ENCODE measurements around the gene SCAF11. TPM values are rescaled to one million over a fixed set of nuclear protein-coding genes. Genes with fewer than 3 reads are reported as not detected.

The SCAF11 gene
- total RNA-seq, 1 donor from 2014 or later = 57.4 TPM

DNA sequence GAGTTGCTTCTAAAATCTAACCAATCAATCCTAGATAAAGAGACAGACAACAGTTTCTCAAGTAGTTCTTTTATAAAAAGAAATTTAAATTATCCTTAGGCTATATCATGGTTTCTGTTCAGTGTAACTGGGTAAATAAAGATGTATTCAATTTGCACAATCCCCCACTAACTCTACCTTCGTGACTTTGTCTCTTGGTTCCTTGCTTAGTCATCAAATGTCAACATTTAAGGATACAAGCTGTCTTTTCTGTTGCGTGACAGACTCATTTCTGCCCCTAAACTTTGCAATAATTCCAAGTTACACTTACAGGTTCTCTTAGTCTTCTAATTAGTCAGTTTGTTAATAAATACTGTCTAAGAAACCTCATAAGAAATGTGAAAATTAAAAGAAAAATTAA is 50.6 kb downstream of the SCAF11 start:
- TF ChIP-seq, protein P1, sequence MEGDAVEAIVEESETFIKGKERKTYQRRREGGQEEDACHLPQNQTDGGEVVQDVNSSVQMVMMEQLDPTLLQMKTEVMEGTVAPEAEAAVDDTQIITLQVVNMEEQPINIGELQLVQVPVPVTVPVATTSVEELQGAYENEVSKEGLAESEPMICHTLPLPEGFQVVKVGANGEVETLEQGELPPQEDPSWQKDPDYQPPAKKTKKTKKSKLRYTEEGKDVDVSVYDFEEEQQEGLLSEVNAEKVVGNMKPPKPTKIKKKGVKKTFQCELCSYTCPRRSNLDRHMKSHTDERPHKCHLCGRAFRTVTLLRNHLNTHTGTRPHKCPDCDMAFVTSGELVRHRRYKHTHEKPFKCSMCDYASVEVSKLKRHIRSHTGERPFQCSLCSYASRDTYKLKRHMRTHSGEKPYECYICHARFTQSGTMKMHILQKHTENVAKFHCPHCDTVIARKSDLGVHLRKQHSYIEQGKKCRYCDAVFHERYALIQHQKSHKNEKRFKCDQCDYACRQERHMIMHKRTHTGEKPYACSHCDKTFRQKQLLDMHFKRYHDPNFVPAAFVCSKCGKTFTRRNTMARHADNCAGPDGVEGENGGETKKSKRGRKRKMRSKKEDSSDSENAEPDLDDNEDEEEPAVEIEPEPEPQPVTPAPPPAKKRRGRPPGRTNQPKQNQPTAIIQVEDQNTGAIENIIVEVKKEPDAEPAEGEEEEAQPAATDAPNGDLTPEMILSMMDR (conservative IDR thresholded peaks at IDR 0.05; ENCODE audit: low read depth, low read length) = no peak
- H3K4me3 ChIP-seq (ENCODE audit: low read depth, low read length) = no peak overlapping the region
- no peak for DNase-seq (ENCODE audit: low read depth)

- DNase-seq (ENCODE audit: low read depth) = no peak
- no peak overlapping the region for H3K4me3 ChIP-seq (ENCODE audit: low read depth, low read length)
- TF ChIP-seq, protein P1 (conservative IDR thresholded peaks at IDR 0.05; ENCODE audit: low read depth, low read length) = no peak
Observed at GRCh38 chr12:45938566-45938965, 51.8 kb downstream of the SCAF11 start.

DNA sequence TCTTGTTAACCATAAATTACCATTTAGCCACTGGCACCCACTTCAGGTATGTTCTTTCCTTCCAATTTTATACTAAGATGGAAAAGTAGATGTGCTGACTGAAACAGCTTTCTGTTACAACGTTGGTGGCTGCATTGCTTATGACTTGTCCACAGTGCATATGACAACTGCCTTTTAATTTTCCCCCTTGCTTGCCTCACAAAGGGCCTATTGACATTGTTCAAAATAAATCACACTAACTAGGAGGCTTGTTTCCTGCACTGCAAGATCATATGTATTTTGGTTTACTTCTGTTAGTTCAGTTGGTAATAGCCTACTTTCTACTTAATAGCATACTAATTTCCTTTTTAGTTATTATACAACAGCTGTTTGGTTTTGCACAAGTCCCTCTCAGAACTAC is 55.4 kb downstream of the SCAF11 start:
- TF ChIP-seq, protein P1 (conservative IDR thresholded peaks at IDR 0.05; ENCODE audit: low read depth, low read length) = no peak
- H3K4me3 ChIP-seq (ENCODE audit: low read depth, low read length) = no peak overlapping the region
- DNase-seq (ENCODE audit: low read depth) = no peak

GRCh38 chr12:45933504-45933903 is 56.9 kb downstream of the SCAF11 start:
- no peak overlapping the region for H3K4me3 ChIP-seq (ENCODE audit: low read depth, low read length)
- no peak for DNase-seq (ENCODE audit: low read depth)
- TF ChIP-seq, protein P1 (conservative IDR thresholded peaks at IDR 0.05; ENCODE audit: low read depth, low read length) = no peak

GRCh38 chr12:45930369-45930768 is 60.0 kb downstream of the SCAF11 start:
- TF ChIP-seq, protein P1 (conservative IDR thresholded peaks at IDR 0.05; ENCODE audit: low read depth, low read length) = no peak
- H3K4me3 ChIP-seq (ENCODE audit: low read depth, low read length) = no peak overlapping the region
- no peak for DNase-seq (ENCODE audit: low read depth)

GRCh38 chr12:45928309-45928708 is 62.1 kb downstream of the SCAF11 start:
- DNase-seq (ENCODE audit: low read depth) = no peak
- TF ChIP-seq, protein P1 (conservative IDR thresholded peaks at IDR 0.05; ENCODE audit: low read depth, low read length) = no peak
- H3K4me3 ChIP-seq (ENCODE audit: low read depth, low read length) = no peak overlapping the region

GRCh38 chr12:45918818-45919217 is 71.6 kb downstream of the SCAF11 start:
- TF ChIP-seq, protein P1 (conservative IDR thresholded peaks at IDR 0.05; ENCODE audit: low read depth, low read length) = no peak
- DNase-seq (ENCODE audit: low read depth) = no peak
- no peak overlapping the region for H3K4me3 ChIP-seq (ENCODE audit: low read depth, low read length)
